Nephron (organoid): Measurements from ENCODE around the gene EXOC3L1.

ENCODE experiments used
- H3K27ac Mint-ChIP-seq, 3 experiments: 2 replicates each; pipeline ENCODE4 v1.8.0; 2020; ENCODE audit warnings: mixed read lengths in 3 of 3, mild to moderate bottlenecking in 2 of 3, moderate library complexity in 1 of 3
- H3K27me3 Mint-ChIP-seq: 2 replicates; pipeline ENCODE4 v1.8.0; 2021; ENCODE audit warnings: low read depth, mild to moderate bottlenecking, moderate library complexity, mixed read lengths
- H3K36me3 Mint-ChIP-seq: 2 replicates; pipeline ENCODE4 v1.8.0; 2020; ENCODE audit warnings: low read depth, mixed read lengths
- H3K4me1 Mint-ChIP-seq: 2 replicates; pipeline ENCODE4 v1.8.0; 2020; ENCODE audit warnings: mixed read lengths
- H3K4me3 Mint-ChIP-seq, 3 experiments: 2 replicates each; pipeline ENCODE4 v1.8.0; 2020; ENCODE audit warnings: mild to moderate bottlenecking in 3 of 3, mixed read lengths in 3 of 3, moderate library complexity in 2 of 3
- H3K9me3 Mint-ChIP-seq: 2 replicates; pipeline ENCODE4 v1.8.0; 2020; ENCODE audit warnings: mixed read lengths
- CTCF ChIP-seq, 3 experiments: fragments of 200-600 bp; sonication (generic); IDR thresholded peaks; one replicate each; pipeline ENCODE4 v1.5.0; 2021; ENCODE audit warnings: antibody characterized with exemption in 3 of 3; ENCODE audit not compliant: unreplicated experiment in 3 of 3

EXOC3L1 gene

GRCh38 chr16:67191995-67192681 is 2.2 kb upstream of the EXOC3L1 start, which contains the start of gene E2F4:
Gene E2F4 (plus strand): TSS chr16:67192155. CDS start chr16:67192228, 73 bp downstream.
- peak within 1 kb of the TSS; percentile 2 to 86 (median 67) for H3K27ac Mint-ChIP-seq
- TF ChIP-seq CTCF (IDR thresholded peaks at IDR 0.05; ENCODE audit: unreplicated experiment in 3 of 3) = no peak
- H3K36me3 Mint-ChIP-seq = peaks cover 30% of the 10 kb centered on the region
- H3K9me3 Mint-ChIP-seq = no peaks in the 10 kb centered on the region
- H3K4me1 Mint-ChIP-seq = peaks cover 34% of the 10 kb centered on the region
- H3K4me3 Mint-ChIP-seq = peak within 1 kb of the TSS; percentile 86 to 93 (median 89)
- no peaks in the 10 kb centered on the region for H3K27me3 Mint-ChIP-seq

- no peak for TF ChIP-seq CTCF (IDR thresholded peaks at IDR 0.05; ENCODE audit: unreplicated experiment in 3 of 3)
- peak overlapping the region; percentile 86 to 93 (median 89) for H3K4me3 Mint-ChIP-seq
- no peaks in the 10 kb centered on the region for H3K27me3 Mint-ChIP-seq
- H3K4me1 Mint-ChIP-seq = peaks cover 29% of the 10 kb centered on the region
- H3K27ac Mint-ChIP-seq = peak overlapping the region; percentile 2 to 86 (median 67)
- peaks cover 23% of the 10 kb centered on the region for H3K36me3 Mint-ChIP-seq
- no peaks in the 10 kb centered on the region for H3K9me3 Mint-ChIP-seq
Measured at GRCh38 chr16:67191411-67191994, 1.6 kb upstream of the EXOC3L1 start.

- H3K4me3 Mint-ChIP-seq = peak overlapping the region; percentile 86 to 93 (median 89)
- no peak for TF ChIP-seq CTCF (IDR thresholded peaks at IDR 0.05; ENCODE audit: unreplicated experiment in 3 of 3)
Measured at GRCh38 chr16:67190448-67191399, 788 bp upstream of the EXOC3L1 start.

GRCh38 chr16:67188798-67189197 is 1.1 kb downstream of the EXOC3L1 start:
- Mint-ChIP-seq H3K36me3 (peaks cover under 1% of the 10 kb centered on the region), H3K27me3 (peaks cover 10% of the 10 kb centered on the region), H3K9me3 (no peaks in the 10 kb centered on the region), H3K4me3 (no peak overlapping the region), H3K27ac (no peak overlapping the region), H3K4me1 (peaks cover 30% of the 10 kb centered on the region)
- no peak for TF ChIP-seq CTCF (IDR thresholded peaks at IDR 0.05; ENCODE audit: unreplicated experiment in 3 of 3)

More at GRCh38 chr16:67190448-67191399, 788 bp upstream of the EXOC3L1 start:
- Mint-ChIP-seq H3K9me3 (no peaks in the 10 kb centered on the region), H3K4me1 (peaks cover 26% of the 10 kb centered on the region), H3K27ac (peak overlapping the region in 2 of 3 experiments; percentile 6 to 23), H3K27me3 (peaks cover 3% of the 10 kb centered on the region), H3K36me3 (peaks cover 16% of the 10 kb centered on the region)

GRCh38 chr16:67188323-67188722 is 1.6 kb downstream of the EXOC3L1 start:
- H3K27me3 Mint-ChIP-seq = peaks cover 10% of the 10 kb centered on the region
- H3K27ac Mint-ChIP-seq = no peak overlapping the region
- H3K4me1 Mint-ChIP-seq = peaks cover 26% of the 10 kb centered on the region
- peak overlapping the region in 1 of 3 experiments; percentile 57 for H3K4me3 Mint-ChIP-seq
- H3K9me3 Mint-ChIP-seq = no peaks in the 10 kb centered on the region
- no peaks in the 10 kb centered on the region for H3K36me3 Mint-ChIP-seq
- TF ChIP-seq CTCF (IDR thresholded peaks at IDR 0.05; ENCODE audit: unreplicated experiment in 3 of 3) = no peak
